ENCODE results near the gene NPHS2.

Gene NPHS2

DNA sequence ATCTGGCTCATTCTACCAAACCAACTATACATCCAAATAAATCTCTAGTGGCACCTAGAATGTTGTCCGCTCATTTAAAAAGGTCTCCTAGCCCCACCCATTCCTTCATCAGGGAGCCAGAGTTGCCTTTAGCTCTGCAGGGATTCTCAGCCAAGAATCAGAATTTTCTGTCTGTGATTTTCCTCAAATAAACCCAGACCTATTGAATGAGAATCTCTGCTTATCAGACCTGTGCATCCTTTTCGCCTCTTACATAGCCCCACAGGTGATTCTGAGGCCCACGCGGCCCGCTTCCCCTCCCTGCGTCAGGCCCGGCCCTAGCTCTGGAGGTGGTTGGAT, 15.5 kb upstream of the NPHS2 start:
- Histone ChIP-seq H3K9me3 (ENCODE audit: insufficient read depth, low read depth, low read length) (no peaks in the 10 kb centered on the region), H3K36me3 (ENCODE audit: insufficient read depth, low read length) (no peaks in the 10 kb centered on the region), H3F3A (ENCODE audit: low read depth) (no peaks in the 10 kb centered on the region), H3K9ac (ENCODE audit: low read depth, low read length, poor library complexity, severe bottlenecking) (no peak overlapping the region), H3K4me1 (ENCODE audit: insufficient read depth, low read length, poor library complexity, severe bottlenecking) (no peaks in the 10 kb centered on the region), H3K27me3 (ENCODE audit: insufficient read depth, low read length, poor library complexity, severe bottlenecking) (no peaks in the 10 kb centered on the region), H4K20me1 (ENCODE audit: insufficient read depth, low read length, poor library complexity, severe bottlenecking) (no peaks in the 10 kb centered on the region), H3K9me2 (replicated peaks; ENCODE audit: low read depth, low read length) (no peaks in the 10 kb centered on the region), H3K79me2 (ENCODE audit: insufficient read depth, low read length) (no peaks in the 10 kb centered on the region), H2AFZ (ENCODE audit: low read length) (no peak overlapping the region), H3K4me3 (ENCODE audit: low read length, poor library complexity, severe bottlenecking) (no peak overlapping the region), H3K4me2 (ENCODE audit: low read depth, low read length, poor library complexity, severe bottlenecking) (no peak overlapping the region)
- TF ChIP-seq EZH2phosphoT487 (IDR thresholded peaks at IDR 0.05; ENCODE audit: borderline replicate concordance): no peak
- TF ChIP-seq, protein P1, sequence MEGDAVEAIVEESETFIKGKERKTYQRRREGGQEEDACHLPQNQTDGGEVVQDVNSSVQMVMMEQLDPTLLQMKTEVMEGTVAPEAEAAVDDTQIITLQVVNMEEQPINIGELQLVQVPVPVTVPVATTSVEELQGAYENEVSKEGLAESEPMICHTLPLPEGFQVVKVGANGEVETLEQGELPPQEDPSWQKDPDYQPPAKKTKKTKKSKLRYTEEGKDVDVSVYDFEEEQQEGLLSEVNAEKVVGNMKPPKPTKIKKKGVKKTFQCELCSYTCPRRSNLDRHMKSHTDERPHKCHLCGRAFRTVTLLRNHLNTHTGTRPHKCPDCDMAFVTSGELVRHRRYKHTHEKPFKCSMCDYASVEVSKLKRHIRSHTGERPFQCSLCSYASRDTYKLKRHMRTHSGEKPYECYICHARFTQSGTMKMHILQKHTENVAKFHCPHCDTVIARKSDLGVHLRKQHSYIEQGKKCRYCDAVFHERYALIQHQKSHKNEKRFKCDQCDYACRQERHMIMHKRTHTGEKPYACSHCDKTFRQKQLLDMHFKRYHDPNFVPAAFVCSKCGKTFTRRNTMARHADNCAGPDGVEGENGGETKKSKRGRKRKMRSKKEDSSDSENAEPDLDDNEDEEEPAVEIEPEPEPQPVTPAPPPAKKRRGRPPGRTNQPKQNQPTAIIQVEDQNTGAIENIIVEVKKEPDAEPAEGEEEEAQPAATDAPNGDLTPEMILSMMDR (conservative IDR thresholded peaks at IDR 0.05; ENCODE audit: low read length): no peak

DNA sequence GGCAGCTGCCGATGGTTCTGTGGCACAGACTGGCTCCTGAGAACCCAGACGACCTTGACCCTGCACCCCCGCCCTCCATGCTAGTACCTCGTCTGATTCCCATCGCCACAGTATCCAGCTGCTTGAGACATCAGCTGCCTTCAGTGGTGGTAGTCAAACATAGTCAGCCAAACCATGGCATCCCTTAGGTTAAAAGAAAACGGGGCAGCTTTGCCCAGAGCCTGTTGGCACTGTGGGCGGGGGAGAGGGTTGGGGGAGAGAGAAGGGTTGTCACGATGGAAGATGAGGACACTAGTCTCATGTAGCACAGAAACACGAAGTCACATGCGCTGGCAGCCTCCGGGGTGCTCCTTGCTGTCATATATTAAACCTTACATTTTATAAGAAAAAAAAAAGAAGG, 14.9 kb upstream of the NPHS2 start:
- no peaks in the 10 kb centered on the region for H3F3A ChIP-seq (ENCODE audit: low read depth)
- no peaks in the 10 kb centered on the region for H4K20me1 ChIP-seq (ENCODE audit: insufficient read depth, low read length, poor library complexity, severe bottlenecking)
- no peak overlapping the region for H3K4me2 ChIP-seq (ENCODE audit: low read depth, low read length, poor library complexity, severe bottlenecking)
- no peak for TF ChIP-seq EZH2phosphoT487 (IDR thresholded peaks at IDR 0.05; ENCODE audit: borderline replicate concordance)
- TF ChIP-seq, protein P1 (conservative IDR thresholded peaks at IDR 0.05; ENCODE audit: low read length): no peak
- H3K9me2 ChIP-seq (replicated peaks; ENCODE audit: low read depth, low read length): no peaks in the 10 kb centered on the region
- H3K9ac ChIP-seq (ENCODE audit: low read depth, low read length, poor library complexity, severe bottlenecking): no peak overlapping the region
- H3K9me3 ChIP-seq (ENCODE audit: insufficient read depth, low read depth, low read length): no peaks in the 10 kb centered on the region
- no peak overlapping the region for H2AFZ ChIP-seq (ENCODE audit: low read length)
- H3K36me3 ChIP-seq (ENCODE audit: insufficient read depth, low read length): no peaks in the 10 kb centered on the region
- H3K4me3 ChIP-seq (ENCODE audit: low read length, poor library complexity, severe bottlenecking): no peak overlapping the region
- no peaks in the 10 kb centered on the region for H3K79me2 ChIP-seq (ENCODE audit: insufficient read depth, low read length)
- no peaks in the 10 kb centered on the region for H3K27me3 ChIP-seq (ENCODE audit: insufficient read depth, low read length, poor library complexity, severe bottlenecking)
- no peaks in the 10 kb centered on the region for H3K4me1 ChIP-seq (ENCODE audit: insufficient read depth, low read length, poor library complexity, severe bottlenecking)

DNA sequence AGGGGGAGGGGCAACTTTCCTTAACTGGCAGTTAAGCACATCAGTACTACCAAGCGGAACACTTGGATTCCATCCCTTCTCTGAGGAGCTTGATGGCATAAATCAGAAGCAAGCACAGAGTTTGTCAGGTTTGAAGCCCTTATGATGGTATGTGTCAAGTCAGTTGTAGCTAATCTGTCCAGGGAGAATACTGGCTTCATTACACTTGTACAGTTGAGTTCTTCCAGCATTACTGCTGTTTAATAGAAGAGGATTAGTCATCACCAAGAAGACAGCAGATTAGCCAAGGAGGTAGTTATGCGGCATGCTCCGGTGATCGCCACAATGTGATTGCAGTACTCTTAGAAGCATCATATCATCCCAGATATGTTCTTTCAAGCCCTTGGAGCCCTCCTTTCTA, 13.8 kb upstream of the NPHS2 start:
- H3K9me3 ChIP-seq (ENCODE audit: insufficient read depth, low read depth, low read length): no peaks in the 10 kb centered on the region
- H3K27me3 ChIP-seq (ENCODE audit: insufficient read depth, low read length, poor library complexity, severe bottlenecking): no peaks in the 10 kb centered on the region
- TF ChIP-seq, protein P1 (conservative IDR thresholded peaks at IDR 0.05; ENCODE audit: low read length): no peak
- TF ChIP-seq EZH2phosphoT487 (IDR thresholded peaks at IDR 0.05; ENCODE audit: borderline replicate concordance): no peak
- H3K4me2 ChIP-seq (ENCODE audit: low read depth, low read length, poor library complexity, severe bottlenecking): no peak overlapping the region
- no peak overlapping the region for H2AFZ ChIP-seq (ENCODE audit: low read length)
- no peak overlapping the region for H3K4me3 ChIP-seq (ENCODE audit: low read length, poor library complexity, severe bottlenecking)
- no peaks in the 10 kb centered on the region for H3K36me3 ChIP-seq (ENCODE audit: insufficient read depth, low read length)
- H3K9ac ChIP-seq (ENCODE audit: low read depth, low read length, poor library complexity, severe bottlenecking): no peak overlapping the region
- no peaks in the 10 kb centered on the region for H3K4me1 ChIP-seq (ENCODE audit: insufficient read depth, low read length, poor library complexity, severe bottlenecking)
- no peaks in the 10 kb centered on the region for H3K9me2 ChIP-seq (replicated peaks; ENCODE audit: low read depth, low read length)
- H3F3A ChIP-seq (ENCODE audit: low read depth): no peaks in the 10 kb centered on the region
- no peaks in the 10 kb centered on the region for H3K79me2 ChIP-seq (ENCODE audit: insufficient read depth, low read length)
- H4K20me1 ChIP-seq (ENCODE audit: insufficient read depth, low read length, poor library complexity, severe bottlenecking): no peaks in the 10 kb centered on the region

Data from Loucy (cell line).